Hepatocyte (in vitro differentiated cells): ENCODE measurements around the gene MVD. TPM values are rescaled to one million over a fixed set of nuclear protein-coding genes. Genes with fewer than 3 reads are reported as not detected.

Experiments used
- DNase-seq: peaks from one replicate; pipeline ENCODE4 v3.0.0-alpha.2; 2016; ENCODE audit warnings: low spot score
- H2AFZ ChIP-seq: fragments of 200-600 bp; sonication (generic); 2 replicates; pipeline ENCODE4 v1.6.0; 2016; ENCODE audit warnings: antibody characterized with exemption, mild to moderate bottlenecking
- H3K27ac ChIP-seq: fragments of 200-600 bp; sonication (generic); 2 replicates; pipeline ENCODE4 v1.5.1; 2016; ENCODE audit warnings: mild to moderate bottlenecking
- H3K27me3 ChIP-seq: fragments of 200-600 bp; sonication (generic); 2 replicates; pipeline ENCODE4 v1.6.1; 2016
- H3K36me3 ChIP-seq: fragments of 200-600 bp; sonication (generic); replicated peaks from 2 replicates; pipeline ENCODE4 v1.5.1; 2016; ENCODE audit warnings: low read depth; ENCODE audit not compliant: insufficient read depth
- H3K4me1 ChIP-seq: fragments of 200-600 bp; sonication (generic); 2 replicates; pipeline ENCODE4 v1.5.1; 2016; ENCODE audit warnings: mild to moderate bottlenecking, moderate library complexity; ENCODE audit not compliant: insufficient read depth
- H3K4me2 ChIP-seq: fragments of 200-600 bp; sonication (generic); 2 replicates; pipeline ENCODE4 v1.6.0; 2016
- H3K4me3 ChIP-seq: fragments of 200-600 bp; sonication (generic); 2 replicates; pipeline ENCODE4 v1.5.1; 2016; ENCODE audit warnings: mild to moderate bottlenecking
- H3K79me2 ChIP-seq: fragments of 200-600 bp; sonication (generic); 2 replicates; pipeline ENCODE4 v1.6.0; 2017; ENCODE audit warnings: mild to moderate bottlenecking
- H3K9me2 ChIP-seq: fragments of 200-600 bp; sonication (generic); replicated peaks from 2 replicates; pipeline ENCODE4 v1.6.0; 2017; ENCODE audit warnings: mild to moderate bottlenecking; ENCODE audit not compliant: insufficient read depth
- H3K9me3 ChIP-seq: fragments of 200-600 bp; sonication (generic); 2 replicates; pipeline ENCODE4 v1.5.1; 2016; ENCODE audit warnings: low read depth, mild to moderate bottlenecking
- H4K20me1 ChIP-seq: fragments of 200-600 bp; sonication (generic); 2 replicates; pipeline ENCODE4 v1.6.0; 2016; ENCODE audit warnings: mild to moderate bottlenecking; ENCODE audit not compliant: insufficient read depth, poor library complexity, severe bottlenecking
- EZH2 ChIP-seq: fragments of 200-600 bp; sonication (generic); IDR thresholded peaks from 2 replicates; pipeline ENCODE4 v1.6.1; 2016; ENCODE audit warnings: antibody characterized with exemption, mild to moderate bottlenecking, borderline replicate concordance
- EZH2phosphoT487 ChIP-seq: fragments of 200-600 bp; sonication (generic); IDR thresholded peaks from one replicate; pipeline ENCODE4 v1.6.1; 2018; ENCODE audit warnings: antibody characterized with exemption, mild to moderate bottlenecking, low read depth, moderate library complexity; ENCODE audit not compliant: unreplicated experiment, severe bottlenecking
- WGBS: methylation state at CpG from one replicate; pipeline ENCODE4 v1.1.6; 2016; ENCODE audit warnings: low lambda C conversion rate; ENCODE audit errors: missing lambda C conversion rate; 5-methylcytosine and 5-hydroxymethylcytosine counted together
- polyA plus RNA-seq: library from polyadenylated mRNA; unstranded; fragments of >200 nt; fragmentation: Nextera tagmentation; extraction: Ambion mirVana; gene quantifications from 2 replicates; pipeline ENCODE4 v1.2.1, GENCODE V29; 2016
- total RNA-seq: library from RNA; depleted of rRNA; stranded (reverse); fragments of >200 nt; gene quantifications from 2 replicates; pipeline ENCODE4 v1.2.3, GENCODE V29; 2014
- TF ChIP-seq, protein P1 (sequence below): fragments of 200-600 bp; sonication (generic); IDR thresholded peaks from 2 replicates; pipeline ENCODE4 v1.5.1; 2016; ENCODE audit warnings: antibody characterized with exemption, mild to moderate bottlenecking; ENCODE audit not compliant: poor library complexity

Gene MVD
- total and polyA plus RNA-seq, 2 experiments from 2014 or later = 71.9 to 152 TPM

DNA sequence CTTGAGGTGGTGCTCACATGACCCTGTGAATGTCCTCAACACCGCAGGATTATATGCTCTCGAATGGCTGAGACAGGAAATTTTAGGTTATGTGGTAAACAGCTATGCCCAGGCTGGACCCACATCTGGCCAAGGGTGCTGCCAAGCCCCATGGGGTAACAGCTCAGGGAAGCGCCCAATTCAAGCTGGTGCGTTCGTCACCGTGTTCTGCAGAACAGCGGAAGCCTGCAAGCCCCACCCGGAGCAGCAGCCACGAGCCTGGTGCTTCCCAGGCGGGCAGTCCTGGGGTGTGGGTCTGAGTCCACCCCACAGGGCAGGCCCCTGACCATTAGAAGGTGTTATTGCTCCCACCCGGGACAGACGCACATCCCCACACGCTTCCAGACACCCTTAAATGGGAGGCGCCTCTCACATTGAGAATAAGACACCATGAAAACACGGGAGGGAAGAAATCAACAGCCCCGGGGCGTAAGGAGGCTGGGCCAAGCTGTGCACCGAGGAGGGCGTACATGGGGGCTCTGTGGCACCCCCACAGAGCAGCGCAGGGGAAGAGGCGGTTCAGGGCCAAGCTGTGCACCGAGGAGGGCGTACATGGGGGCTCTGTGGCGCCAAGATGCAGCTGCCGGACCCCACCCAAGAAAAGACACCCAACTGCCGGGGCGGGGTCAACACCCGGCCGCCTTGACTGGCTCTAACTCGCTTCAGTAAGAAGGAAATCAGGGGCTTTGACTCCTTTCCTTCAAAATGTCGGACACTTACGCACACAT is 9.1 kb downstream of the MVD start:
- Histone ChIP-seq H3K27me3 (no peaks in the 10 kb centered on the region), H2AFZ (no peak overlapping the region), H3K27ac (no peak overlapping the region), H3K4me2 (no peak overlapping the region), H3K4me3 (no peak overlapping the region), H3K36me3 (no peaks in the 10 kb centered on the region), H3K4me1 (peaks cover 15% of the 10 kb centered on the region), H3K9me3 (no peaks in the 10 kb centered on the region), H3K9me2 (no peaks in the 10 kb centered on the region), H4K20me1 (peaks cover 5% of the 10 kb centered on the region), H3K79me2 (peaks cover 12% of the 10 kb centered on the region)
- 94% methylated on average over 32 of the region's 32 CpGs for WGBS
- DNase-seq = no peak
- TF ChIP-seq, protein P1, sequence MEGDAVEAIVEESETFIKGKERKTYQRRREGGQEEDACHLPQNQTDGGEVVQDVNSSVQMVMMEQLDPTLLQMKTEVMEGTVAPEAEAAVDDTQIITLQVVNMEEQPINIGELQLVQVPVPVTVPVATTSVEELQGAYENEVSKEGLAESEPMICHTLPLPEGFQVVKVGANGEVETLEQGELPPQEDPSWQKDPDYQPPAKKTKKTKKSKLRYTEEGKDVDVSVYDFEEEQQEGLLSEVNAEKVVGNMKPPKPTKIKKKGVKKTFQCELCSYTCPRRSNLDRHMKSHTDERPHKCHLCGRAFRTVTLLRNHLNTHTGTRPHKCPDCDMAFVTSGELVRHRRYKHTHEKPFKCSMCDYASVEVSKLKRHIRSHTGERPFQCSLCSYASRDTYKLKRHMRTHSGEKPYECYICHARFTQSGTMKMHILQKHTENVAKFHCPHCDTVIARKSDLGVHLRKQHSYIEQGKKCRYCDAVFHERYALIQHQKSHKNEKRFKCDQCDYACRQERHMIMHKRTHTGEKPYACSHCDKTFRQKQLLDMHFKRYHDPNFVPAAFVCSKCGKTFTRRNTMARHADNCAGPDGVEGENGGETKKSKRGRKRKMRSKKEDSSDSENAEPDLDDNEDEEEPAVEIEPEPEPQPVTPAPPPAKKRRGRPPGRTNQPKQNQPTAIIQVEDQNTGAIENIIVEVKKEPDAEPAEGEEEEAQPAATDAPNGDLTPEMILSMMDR = no peak
- no peak for TF ChIP-seq EZH2phosphoT487
- TF ChIP-seq EZH2 = no peak

DNA sequence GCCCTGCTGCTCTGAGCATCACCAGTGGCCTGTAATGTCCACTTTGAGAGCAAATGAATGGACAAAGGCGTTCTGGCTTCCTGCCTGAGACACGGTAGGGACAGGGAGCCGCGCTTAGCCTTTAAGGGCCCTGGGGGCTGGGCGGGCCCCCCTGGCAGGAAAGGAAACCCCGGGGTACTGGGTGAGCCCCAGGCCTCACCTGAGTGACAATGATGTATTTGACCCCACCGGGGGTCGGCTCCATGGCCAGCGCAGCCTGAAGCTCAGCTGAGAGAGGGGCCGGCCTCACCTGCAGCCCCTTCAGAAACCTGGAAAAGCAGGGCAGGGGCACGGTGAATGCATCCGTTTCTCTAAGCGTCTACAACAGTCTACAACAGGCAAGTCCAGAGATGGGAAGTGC is 9.8 kb downstream of the MVD start:
- no peaks in the 10 kb centered on the region for H3K27me3 ChIP-seq
- H2AFZ ChIP-seq = no peak overlapping the region
- WGBS = 91% methylated on average over 13 of the region's 13 CpGs
- peaks cover 15% of the 10 kb centered on the region for H3K79me2 ChIP-seq
- H3K27ac ChIP-seq = no peak overlapping the region
- H3K36me3 ChIP-seq = no peaks in the 10 kb centered on the region
- no peak for DNase-seq
- TF ChIP-seq, protein P1 = no peak
- TF ChIP-seq EZH2 (no peak), EZH2phosphoT487 (no peak)
- no peaks in the 10 kb centered on the region for H3K9me3 ChIP-seq
- H4K20me1 ChIP-seq = peaks cover 9% of the 10 kb centered on the region
- peaks cover 15% of the 10 kb centered on the region for H3K4me1 ChIP-seq
- no peak overlapping the region for H3K4me3 ChIP-seq
- no peaks in the 10 kb centered on the region for H3K9me2 ChIP-seq
- no peak overlapping the region for H3K4me2 ChIP-seq

DNA sequence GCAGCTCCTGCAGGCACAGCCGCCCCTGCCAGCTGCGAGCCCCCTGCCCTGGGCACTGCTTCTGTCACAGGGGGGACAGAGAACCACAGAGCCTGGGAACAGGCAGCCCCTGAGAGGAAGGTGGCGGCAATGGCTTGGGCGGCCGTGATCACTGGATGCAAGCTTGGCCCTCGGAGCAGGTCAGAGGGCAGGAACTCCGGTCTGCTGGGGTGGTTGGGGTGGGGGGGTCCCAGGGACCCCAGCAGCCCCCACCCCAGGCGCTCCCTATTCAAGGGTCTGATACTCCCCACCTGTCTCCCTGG is 10.2 kb downstream of the MVD start:
- Histone ChIP-seq H3K4me3 (no peak overlapping the region), H3K4me1 (peaks cover 15% of the 10 kb centered on the region), H3K9me3 (no peaks in the 10 kb centered on the region), H3K79me2 (peaks cover 15% of the 10 kb centered on the region), H3K9me2 (no peaks in the 10 kb centered on the region), H3K27ac (no peak overlapping the region), H3K27me3 (no peaks in the 10 kb centered on the region), H4K20me1 (peaks cover 6% of the 10 kb centered on the region), H3K36me3 (no peaks in the 10 kb centered on the region), H2AFZ (no peak overlapping the region), H3K4me2 (no peak overlapping the region)
- TF ChIP-seq EZH2 (no peak), EZH2phosphoT487 (no peak)
- TF ChIP-seq, protein P1 = no peak
- no peak for DNase-seq
- WGBS = 98% methylated on average over 4 of the region's 8 CpGs
